Sigmoid colon (tissue), 7 donors: Measurements from ENCODE around the gene CFAP61. TPM values are rescaled to one million over a fixed set of nuclear protein-coding genes. Genes with fewer than 3 reads are reported as not detected.

Experiments used
- DNase-seq: peaks from one replicate; pipeline ENCODE4 v3.0.0-alpha.2; 2019
- H3K27ac ChIP-seq, 4 donors: fragments of 200-600 bp; sonication (generic); one replicate each; pipeline ENCODE4 v1.5.1; 2016 to 2019; ENCODE audit warnings: mild to moderate bottlenecking in 1 of 4
- H3K27me3 ChIP-seq, 3 donors: fragments of 200-600 bp; sonication (generic); one replicate each; pipeline ENCODE4 v1.5.1; 2019; ENCODE audit warnings: mild to moderate bottlenecking in 1 of 3
- H3K36me3 ChIP-seq, 4 donors: fragments of 200-600 bp; sonication (generic); one replicate each; pipeline ENCODE4 v1.5.1; 2016 to 2019
- H3K4me1 ChIP-seq, 4 donors: fragments of 200-600 bp; sonication (generic); one replicate each; pipeline ENCODE4 v1.5.1; 2017 to 2019
- H3K4me3 ChIP-seq, 4 donors: fragments of 200-600 bp; sonication (generic); one replicate each; pipeline ENCODE4 v1.5.1; 2017 to 2019; ENCODE audit warnings: mild to moderate bottlenecking in 2 of 4, moderate library complexity in 1 of 4
- H3K9me3 ChIP-seq, 4 donors: fragments of 200-600 bp in 3 of 4; sonication (generic) in 3 of 4; one replicate each; pipeline versions ENCODE4 v1.5.1 to v1.6.1; 2013 to 2019
- CTCF ChIP-seq, 4 experiments: fragments of 450-650 bp in 3 of 4; fragments of 200-600 bp in 1 of 4; IDR thresholded peaks; one replicate each; pipeline ENCODE4 v1.5.1; 2016 to 2019; ENCODE audit warnings: antibody characterized with exemption in 4 of 4, mild to moderate bottlenecking in 3 of 4, moderate library complexity in 2 of 4
- EP300 ChIP-seq, 4 donors: sonication (generic); formaldehyde crosslinking; IDR thresholded peaks; one replicate each; pipeline ENCODE4 v1.6.1; 2017; ENCODE audit warnings: antibody characterized with exemption in 4 of 4
- POLR2A ChIP-seq, 2 donors: fragments of 450-650 bp; IDR thresholded peaks; one replicate each; pipeline ENCODE4 v1.6.1; 2016; ENCODE audit warnings: antibody characterized with exemption in 2 of 2, mild to moderate bottlenecking in 2 of 2, moderate library complexity in 2 of 2
- POLR2AphosphoS5 ChIP-seq, 4 donors: sonication (generic); formaldehyde crosslinking; IDR thresholded peaks; one replicate each; pipeline ENCODE4 v1.6.1; 2017; ENCODE audit warnings: antibody characterized with exemption in 4 of 4
- WGBS, 2 donors: extraction: QIAGEN DNeasy Blood & Tissue Kit; methylation state at CpG; one replicate each; pipeline ENCODE4 v1.1.7; 2013; 5-methylcytosine and 5-hydroxymethylcytosine counted together
- intact Hi-C: fragments of 100-400 bp; cut with DNase I; formaldehyde crosslinking; loops from one replicate; pipeline ENCODE4 v1.15.1; 2023
- polyA plus RNA-seq, 3 donors: library from polyadenylated mRNA; stranded (reverse); fragments of 200-250 nt; gene quantifications; one replicate each; pipeline ENCODE4 v1.2.3, GENCODE V29; 2013
- total RNA-seq, 4 donors: library from RNA; depleted of rRNA; stranded (reverse); fragments of >200 nt; gene quantifications; one replicate each; pipeline ENCODE4 v1.1.0, GENCODE V29; 2016
- donor health status: healthy with polysubstance abuse.
- donor health status: Bipolar disorder and iron deficiency.
- donor health status: healthy.

CFAP61 gene
- total and polyA plus RNA-seq, 7 donors: 0.15 to 2.0 (median 0.44) TPM; not detected in 3

GRCh38 chr20:20265210-20265609 lies 212.9 kb downstream of the CFAP61 start:
- DNase-seq: no peak
- H3K9me3 ChIP-seq: no peaks in the 10 kb centered on the region
- TF ChIP-seq EP300 (IDR thresholded peaks at IDR 0.05) (no peak), CTCF (IDR thresholded peaks at IDR 0.05) (no peak), POLR2AphosphoS5 (IDR thresholded peaks at IDR 0.05) (no peak), POLR2A (IDR thresholded peaks at IDR 0.05) (no peak)
- intact Hi-C loops: no loop called here
- no peaks in the 10 kb centered on the region for H3K27me3 ChIP-seq
- no peak overlapping the region for H3K4me3 ChIP-seq
- no peak overlapping the region for H3K27ac ChIP-seq
- H3K36me3 ChIP-seq: no peaks in the 10 kb centered on the region
- WGBS, 2 donors: 55 to 70% methylated on average over 2 of the region's 2 CpGs
- H3K4me1 ChIP-seq: no peaks in the 10 kb centered on the region

GRCh38 chr20:20266552-20266951 lies 214.2 kb downstream of the CFAP61 start:
- Histone ChIP-seq H3K4me3 (no peak overlapping the region), H3K27me3 (no peaks in the 10 kb centered on the region), H3K9me3 (no peaks in the 10 kb centered on the region), H3K36me3 (no peaks in the 10 kb centered on the region), H3K27ac (no peak overlapping the region), H3K4me1 (no peaks in the 10 kb centered on the region)
- 72 to 88% methylated on average over 4 of the region's 4 CpGs for WGBS, 2 donors
- intact Hi-C loops: no loop called here
- no peak for DNase-seq
- no peak for TF ChIP-seq CTCF (IDR thresholded peaks at IDR 0.05)
- TF ChIP-seq POLR2AphosphoS5 (IDR thresholded peaks at IDR 0.05): no peak
- no peak for TF ChIP-seq EP300 (IDR thresholded peaks at IDR 0.05)
- TF ChIP-seq POLR2A (IDR thresholded peaks at IDR 0.05): no peak

- 79 to 82% methylated on average over 13 of the region's 13 CpGs for WGBS, 2 donors
- Histone ChIP-seq H3K36me3 (no peaks in the 10 kb centered on the region), H3K9me3 (no peaks in the 10 kb centered on the region), H3K4me3 (no peak overlapping the region), H3K4me1 (no peaks in the 10 kb centered on the region), H3K27me3 (no peaks in the 10 kb centered on the region), H3K27ac (no peak overlapping the region)
- no peak for TF ChIP-seq POLR2AphosphoS5 (IDR thresholded peaks at IDR 0.05)
- no peak for TF ChIP-seq CTCF (IDR thresholded peaks at IDR 0.05)
- no peak for TF ChIP-seq POLR2A (IDR thresholded peaks at IDR 0.05)
- TF ChIP-seq EP300 (IDR thresholded peaks at IDR 0.05): no peak
- DNase-seq: no peak
- intact Hi-C loops: no loop called here
Observed at GRCh38 chr20:20267685-20268370, 215.5 kb downstream of the CFAP61 start.

GRCh38 chr20:20271271-20271670 lies 218.9 kb downstream of the CFAP61 start:
- no peak for DNase-seq
- no peaks in the 10 kb centered on the region for H3K4me1 ChIP-seq
- no peak for TF ChIP-seq EP300 (IDR thresholded peaks at IDR 0.05)
- no peak for TF ChIP-seq CTCF (IDR thresholded peaks at IDR 0.05)
- no peak for TF ChIP-seq POLR2A (IDR thresholded peaks at IDR 0.05)
- no peak for TF ChIP-seq POLR2AphosphoS5 (IDR thresholded peaks at IDR 0.05)
- no peak overlapping the region for H3K27ac ChIP-seq
- H3K4me3 ChIP-seq: no peak overlapping the region
- H3K27me3 ChIP-seq: no peaks in the 10 kb centered on the region
- 77 to 90% methylated on average over 10 of the region's 10 CpGs for WGBS, 2 donors
- H3K9me3 ChIP-seq: no peaks in the 10 kb centered on the region
- intact Hi-C loops: no loop called here
- H3K36me3 ChIP-seq: no peaks in the 10 kb centered on the region

GRCh38 chr20:20272686-20273085 lies 220.4 kb downstream of the CFAP61 start:
- TF ChIP-seq CTCF (IDR thresholded peaks at IDR 0.05) (no peak), POLR2AphosphoS5 (IDR thresholded peaks at IDR 0.05) (no peak), POLR2A (IDR thresholded peaks at IDR 0.05) (no peak), EP300 (IDR thresholded peaks at IDR 0.05) (no peak)
- intact Hi-C loops: no loop called here
- H3K36me3 ChIP-seq: no peaks in the 10 kb centered on the region
- no peaks in the 10 kb centered on the region for H3K4me1 ChIP-seq
- 84 to 87% methylated on average over 4 of the region's 4 CpGs for WGBS, 2 donors
- H3K27me3 ChIP-seq: no peaks in the 10 kb centered on the region
- no peak overlapping the region for H3K27ac ChIP-seq
- no peak for DNase-seq
- H3K4me3 ChIP-seq: no peak overlapping the region
- H3K9me3 ChIP-seq: no peaks in the 10 kb centered on the region
